Neuronal stem cell (in vitro differentiated cells): ENCODE data around the gene JMJD6. TPM values are rescaled to one million over a fixed set of nuclear protein-coding genes. Genes with fewer than 3 reads are reported as not detected.

Source experiments
- DNase-seq: peaks from one replicate; pipeline ENCODE4 v3.0.0-alpha.2; 2013; ENCODE audit warnings: low spot score
- H2AFZ ChIP-seq: one replicate; pipeline ENCODE4 v1.6.1; 2013; ENCODE audit warnings: mild to moderate bottlenecking, low read length, inconsistent platforms
- H2AK5ac ChIP-seq: 2 replicates; pipeline ENCODE4 v1.6.1; 2013; ENCODE audit warnings: low read depth, mild to moderate bottlenecking, inconsistent platforms, low read length, moderate library complexity, mixed read lengths
- H2BK120ac ChIP-seq: 2 replicates; pipeline ENCODE4 v1.6.1; 2013; ENCODE audit warnings: low read depth, mild to moderate bottlenecking, inconsistent platforms, low read length, moderate library complexity, mixed read lengths
- H2BK12ac ChIP-seq: one replicate; pipeline ENCODE4 v1.6.1; 2013; ENCODE audit warnings: low read length, inconsistent platforms
- H2BK15ac ChIP-seq: 2 replicates; pipeline ENCODE4 v1.6.1; 2013; ENCODE audit warnings: mild to moderate bottlenecking, low read length, inconsistent platforms, mixed read lengths
- H2BK5ac ChIP-seq: one replicate; pipeline ENCODE4 v1.6.1; 2013; ENCODE audit warnings: inconsistent platforms, mild to moderate bottlenecking, low read length, moderate library complexity
- H3K14ac ChIP-seq: one replicate; pipeline ENCODE4 v1.6.1; 2013; ENCODE audit warnings: low read length, inconsistent platforms
- H3K18ac ChIP-seq: 2 replicates; pipeline ENCODE4 v1.6.1; 2013; ENCODE audit warnings: low read length, inconsistent platforms
- H3K23ac ChIP-seq: 2 replicates; pipeline ENCODE4 v1.6.1; 2013; ENCODE audit warnings: low read depth, mild to moderate bottlenecking, mixed read lengths, low read length, inconsistent platforms; ENCODE audit not compliant: poor library complexity
- H3K27ac ChIP-seq: replicated peaks from 3 replicates; pipeline ENCODE4 v1.5.1; 2013; ENCODE audit warnings: low read length, inconsistent platforms
- H3K27me3 ChIP-seq, 3 experiments: 2 replicates each; pipeline ENCODE4 v1.6.1; 2013; ENCODE audit warnings: low read length in 3 of 3, mild to moderate bottlenecking in 2 of 3, inconsistent platforms in 1 of 3, low read depth in 1 of 3, mixed read lengths in 1 of 3, moderate library complexity in 1 of 3; ENCODE audit not compliant: control insufficient read depth in 3 of 3, insufficient read depth in 3 of 3
- H3K36me3 ChIP-seq, 2 donors: replicated peaks in 1 of 2; 2 replicates each; pipeline ENCODE4 v1.6.1; 2013; ENCODE audit warnings: low read length in 2 of 2; ENCODE audit not compliant: control insufficient read depth in 2 of 2, insufficient read depth in 2 of 2
- H3K4ac ChIP-seq: 2 replicates; pipeline ENCODE4 v1.6.1; 2013; ENCODE audit warnings: inconsistent platforms, mild to moderate bottlenecking, low read length, moderate library complexity
- H3K4me1 ChIP-seq, 2 donors: 1 replicate in 1 of 2; 2 replicates in 1 of 2; pipeline ENCODE4 v1.6.1; 2013; ENCODE audit warnings: low read length in 2 of 2, low read depth in 1 of 2; ENCODE audit not compliant: control insufficient read depth in 2 of 2, insufficient read depth in 1 of 2
- H3K4me2 ChIP-seq: one replicate; pipeline ENCODE4 v1.6.1; 2013; ENCODE audit warnings: mild to moderate bottlenecking, low read length, inconsistent platforms; ENCODE audit not compliant: insufficient read depth, poor library complexity, severe bottlenecking
- H3K4me3 ChIP-seq, 2 donors: 2 replicates each; pipeline ENCODE4 v1.5.1; 2013; ENCODE audit warnings: low read length in 2 of 2, mild to moderate bottlenecking in 2 of 2, inconsistent platforms in 1 of 2, moderate library complexity in 1 of 2
- H3K79me1 ChIP-seq: one replicate; pipeline ENCODE4 v1.6.1; 2013; ENCODE audit warnings: low read depth, mild to moderate bottlenecking, inconsistent platforms, low read length, moderate library complexity
- H3K9ac ChIP-seq: one replicate; pipeline ENCODE4 v1.6.1; 2013; ENCODE audit warnings: mild to moderate bottlenecking, low read depth, low read length, inconsistent platforms; ENCODE audit not compliant: poor library complexity
- H3K9me3 ChIP-seq, 2 donors: replicated peaks in 1 of 2; 2 replicates each; pipeline versions ENCODE3 to v1.6.1; 2013; ENCODE audit warnings: low read length in 2 of 2, mild to moderate bottlenecking in 2 of 2, inconsistent platforms in 1 of 2, low read depth in 1 of 2, mixed read lengths in 1 of 2, moderate library complexity in 1 of 2; ENCODE audit not compliant: control insufficient read depth in 2 of 2, insufficient read depth in 1 of 2
- H4K8ac ChIP-seq: one replicate; pipeline ENCODE4 v1.6.1; 2013; ENCODE audit warnings: low read depth, mild to moderate bottlenecking, inconsistent platforms, low read length, moderate library complexity
- H4K91ac ChIP-seq: one replicate; pipeline ENCODE4 v1.6.1; 2013; ENCODE audit warnings: low read length, low read depth, mild to moderate bottlenecking, inconsistent platforms; ENCODE audit not compliant: poor library complexity
- WGBS, 2 donors: extraction: QIAGEN DNeasy Blood & Tissue Kit; methylation state at CpG; one replicate each; pipeline ENCODE4 v1.1.7; 2013; ENCODE audit warnings: missing lambda C conversion rate in 2 of 2, mixed read lengths in 1 of 2; ENCODE audit not compliant: insufficient read length in 2 of 2, insufficient replicate concordance in 1 of 2; ENCODE audit errors: extremely low coverage in 2 of 2; 5-methylcytosine and 5-hydroxymethylcytosine counted together
- polyA plus RNA-seq, 2 experiments: library from polyadenylated mRNA; stranded (reverse); fragments of 200-250 nt; gene quantifications; one replicate each; pipeline ENCODE4 v1.2.3, GENCODE V29; 2013

JMJD6 gene
- polyA plus RNA-seq (2013, experiment 1 of 2): 9.1 TPM
- polyA plus RNA-seq (2013, experiment 2 of 2): 9.1 TPM

GRCh38 chr17:76726231-76726775, at the start of gene JMJD6:
Gene JMJD6 (minus strand): TSS chr17:76726606. CDS start chr17:76726475, 131 bp downstream.
- Histone ChIP-seq H4K91ac (no peak within 1 kb of the TSS), H2BK120ac (peak within 1 kb of the TSS; percentile 72), H2BK12ac (no peak within 1 kb of the TSS), H3K14ac (peak within 1 kb of the TSS; percentile 100), H2AK5ac (peak within 1 kb of the TSS; percentile 81), H3K9me3 (no peaks in the 10 kb centered on the region), H2BK15ac (peak within 1 kb of the TSS; percentile 64), H3K18ac (peak within 1 kb of the TSS; percentile 99), H3K27ac (peak within 1 kb of the TSS; percentile 87), H3K23ac (peak within 1 kb of the TSS; percentile 98), H3K4me2 (peak within 1 kb of the TSS; percentile 86), H3K36me3 (peaks cover 17 to 56% of the 10 kb centered on the region in 2 donors), H2AFZ (peak within 1 kb of the TSS; percentile 98), H3K4me3 (peak within 1 kb of the TSS; percentile 97 to 100), H4K8ac (peak within 1 kb of the TSS; percentile 65), H3K27me3 (no peaks in the 10 kb centered on the region), H3K79me1 (peaks cover 6% of the 10 kb centered on the region), H3K4me1 (peaks cover 5 to 11% of the 10 kb centered on the region in 2 donors), H3K4ac (no peak within 1 kb of the TSS), H2BK5ac (peak within 1 kb of the TSS; percentile 90), H3K9ac (peak within 1 kb of the TSS; percentile 95)
- no CpG with 5 or more reads among the region's 60 CpGs for WGBS, 2 donors
- peak; percentile 92 for DNase-seq

DNA sequence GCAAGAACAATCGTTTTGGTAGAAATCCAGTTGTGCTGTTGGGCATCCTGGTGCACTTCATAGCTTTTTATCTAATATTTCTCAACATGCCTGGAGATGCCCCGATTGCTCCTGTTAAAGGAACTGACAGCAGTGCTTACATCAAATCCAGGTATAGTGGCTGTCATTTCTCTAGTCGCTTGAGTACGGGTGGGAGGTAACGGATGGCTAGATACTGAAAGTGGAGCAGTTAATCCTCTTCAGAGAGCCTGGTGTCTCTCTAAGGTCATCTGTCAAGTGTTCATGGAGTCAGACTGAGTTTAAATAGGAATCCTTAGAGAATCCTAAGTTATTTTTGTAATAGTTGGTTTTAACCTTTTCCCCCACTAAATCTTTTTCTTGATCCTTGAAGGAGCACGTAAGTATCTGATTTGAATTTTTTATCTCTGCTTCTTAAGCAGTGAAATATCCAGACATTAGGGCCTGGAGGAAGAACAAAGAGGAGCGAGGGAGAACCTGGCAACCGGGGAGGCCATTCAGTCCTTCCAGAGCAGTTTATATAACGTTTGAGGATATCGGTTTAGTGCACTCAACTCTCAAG, 48.7 kb upstream of the JMJD6 start:
- Histone ChIP-seq H3K4me1 (no peaks in the 10 kb centered on the region), H3K4me2 (no peak overlapping the region)
- WGBS, 2 donors: no CpG with 5 or more reads among the region's 10 CpGs

DNA sequence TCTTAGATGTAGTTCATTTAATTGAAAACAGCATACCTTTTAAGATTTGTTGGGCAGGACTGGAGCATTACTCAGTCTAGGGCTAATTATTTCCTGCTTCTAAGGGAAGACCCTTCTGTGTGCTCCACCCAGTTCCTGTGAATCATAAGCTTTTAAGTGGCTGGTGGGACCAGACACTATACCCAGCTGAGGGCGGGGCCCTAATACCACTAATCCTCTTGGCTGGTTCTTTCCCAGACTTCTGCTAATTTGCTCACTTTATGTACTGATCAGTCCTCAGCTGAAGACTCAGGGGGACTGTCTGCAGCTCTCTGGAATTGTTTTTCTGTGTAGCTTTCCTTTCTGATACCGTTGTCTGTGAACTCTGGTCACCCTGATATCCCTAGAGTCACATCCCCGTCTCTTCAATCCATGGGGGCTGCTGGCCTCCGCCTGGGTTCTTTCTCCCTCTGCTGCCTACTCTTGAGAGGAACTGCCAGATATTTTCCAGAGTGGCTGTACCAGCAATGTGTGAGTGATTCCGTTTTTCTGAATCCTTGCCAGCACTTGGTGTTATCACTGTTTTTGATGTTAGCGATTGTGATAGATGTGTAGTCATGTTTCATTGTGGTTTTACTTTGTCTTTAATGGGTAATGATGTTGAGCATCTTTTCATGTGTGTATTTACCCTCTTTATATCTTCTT, 46.6 kb upstream of the JMJD6 start:
- Histone ChIP-seq H2AK5ac (no peak overlapping the region), H4K8ac (no peak overlapping the region), H2BK15ac (no peak overlapping the region), H4K91ac (no peak overlapping the region), H2BK12ac (no peak overlapping the region), H2BK120ac (no peak overlapping the region), H3K27me3 (no peaks in the 10 kb centered on the region), H2BK5ac (no peak overlapping the region), H3K14ac (no peak overlapping the region), H3K4ac (no peak overlapping the region), H3K9me3 (peaks cover 0 to 2% of the 10 kb centered on the region in 2 donors), H3K9ac (no peak overlapping the region), H3K36me3 (peaks cover 7 to 64% of the 10 kb centered on the region in 2 donors), H3K18ac (no peak overlapping the region), H3K23ac (no peak overlapping the region), H3K4me3 (no peak overlapping the region), H3K4me2 (no peak overlapping the region), H3K4me1 (no peaks in the 10 kb centered on the region), H3K27ac (peak overlapping the region; percentile 0), H3K79me1 (no peaks in the 10 kb centered on the region), H2AFZ (no peak overlapping the region)
- no CpG with 5 or more reads among the region's 6 CpGs for WGBS, 2 donors
- DNase-seq: no peak

More for the DNA sequence above, 48.7 kb upstream of the JMJD6 start:
- H3K79me1 ChIP-seq: no peaks in the 10 kb centered on the region
- H2BK12ac ChIP-seq: no peak overlapping the region
- no peak overlapping the region for H2BK5ac ChIP-seq
- no peak overlapping the region for H3K9ac ChIP-seq
- no peak overlapping the region for H3K14ac ChIP-seq
- no peaks in the 10 kb centered on the region for H3K27me3 ChIP-seq
- peaks cover 4 to 67% of the 10 kb centered on the region in 2 donors for H3K36me3 ChIP-seq
- H3K9me3 ChIP-seq: no peaks in the 10 kb centered on the region
- H2BK15ac ChIP-seq: no peak overlapping the region
- H3K23ac ChIP-seq: no peak overlapping the region
- no peak overlapping the region for H4K91ac ChIP-seq
- H2AK5ac ChIP-seq: no peak overlapping the region
- no peak overlapping the region for H2AFZ ChIP-seq
- no peak overlapping the region for H2BK120ac ChIP-seq
- H3K4ac ChIP-seq: no peak overlapping the region
- no peak overlapping the region for H4K8ac ChIP-seq
- H3K27ac ChIP-seq: no peak overlapping the region
- no peak for DNase-seq
- H3K18ac ChIP-seq: no peak overlapping the region
- H3K4me3 ChIP-seq: no peak overlapping the region

GRCh38 chr17:76758570-76758969, 32.2 kb upstream of the JMJD6 start:
- Histone ChIP-seq H3K9ac (no peak overlapping the region), H3K4me2 (no peak overlapping the region), H3K36me3 (peaks cover 2 to 21% of the 10 kb centered on the region in 2 donors), H3K4me1 (no peaks in the 10 kb centered on the region), H2BK12ac (no peak overlapping the region), H3K4ac (no peak overlapping the region), H4K8ac (no peak overlapping the region), H3K4me3 (no peak overlapping the region), H2BK5ac (no peak overlapping the region), H3K23ac (no peak overlapping the region), H3K79me1 (no peaks in the 10 kb centered on the region), H2BK120ac (no peak overlapping the region), H3K9me3 (peaks cover 0 to 5% of the 10 kb centered on the region in 2 donors), H2AK5ac (no peak overlapping the region), H3K18ac (no peak overlapping the region), H2BK15ac (no peak overlapping the region), H4K91ac (no peak overlapping the region), H3K27ac (no peak overlapping the region), H3K14ac (no peak overlapping the region), H3K27me3 (no peaks in the 10 kb centered on the region), H2AFZ (no peak overlapping the region)
- no peak for DNase-seq
- no CpG with 5 or more reads among the region's 3 CpGs for WGBS, 2 donors
